Lung (tissue), 12 donors: ENCODE measurements around the gene DLL1. TPM values are rescaled to one million over a fixed set of nuclear protein-coding genes. Genes with fewer than 3 reads are reported as not detected.

Source experiments
- ATAC-seq: fragments of 200-7000 bp; cut with Tn5 transposase; one replicate; pipeline ENCODE4 v1.9.1; 2020; ENCODE audit warnings: moderate number of reproducible peaks; ENCODE audit not compliant: insufficient read depth, low FRiP score
- DNase-seq, 3 donors: peaks; one replicate each; pipeline ENCODE4 v3.0.0-alpha.2; 2013 to 2017
- H3K27ac ChIP-seq, 2 donors: one replicate each; pipeline ENCODE4 v1.5.1; 2013; ENCODE audit warnings: mild to moderate bottlenecking in 2 of 2, moderate library complexity in 2 of 2, control low read depth in 1 of 2, inconsistent platforms in 1 of 2, low read depth in 1 of 2, low read length in 1 of 2
- H3K27me3 ChIP-seq, 3 donors: one replicate each; pipeline ENCODE4 v1.5.1; 2013; ENCODE audit warnings: low read length in 2 of 3; ENCODE audit not compliant: control insufficient read depth in 3 of 3, insufficient read depth in 3 of 3
- H3K36me3 ChIP-seq, 4 donors: one replicate each; pipeline ENCODE4 v1.5.1; 2013; ENCODE audit warnings: low read length in 4 of 4, mild to moderate bottlenecking in 1 of 4, moderate library complexity in 1 of 4; ENCODE audit not compliant: control insufficient read depth in 4 of 4, insufficient read depth in 4 of 4
- H3K4me1 ChIP-seq, 5 donors: one replicate each; pipeline ENCODE4 v1.5.1; 2013; ENCODE audit warnings: low read length in 5 of 5, mild to moderate bottlenecking in 2 of 5, moderate library complexity in 1 of 5; ENCODE audit not compliant: control insufficient read depth in 5 of 5, insufficient read depth in 5 of 5
- H3K4me3 ChIP-seq: one replicate; pipeline ENCODE4 v1.5.1; 2013; ENCODE audit warnings: mild to moderate bottlenecking, control low read depth, moderate library complexity
- H3K9ac ChIP-seq, 2 donors: one replicate each; pipeline ENCODE4 v1.5.1; 2013; ENCODE audit warnings: low read length in 2 of 2, control low read depth in 1 of 2; ENCODE audit not compliant: insufficient read depth in 1 of 2
- H3K9me3 ChIP-seq, 4 donors: one replicate each; pipeline ENCODE4 v1.5.1; 2013; ENCODE audit warnings: low read length in 3 of 4, mild to moderate bottlenecking in 1 of 4, moderate library complexity in 1 of 4; ENCODE audit not compliant: control insufficient read depth in 4 of 4, insufficient read depth in 3 of 4
- CTCF ChIP-seq: IDR thresholded peaks from 2 replicates; pipeline ENCODE4 v1.5.1; 2012; ENCODE audit warnings: mild to moderate bottlenecking; ENCODE audit errors: control extremely low read depth, extremely low read depth
- WGBS, 2 donors: extraction: QIAGEN DNeasy Blood & Tissue Kit; methylation state at CpG; one replicate each; pipeline ENCODE4 v1.1.7; 2013; 5-methylcytosine and 5-hydroxymethylcytosine counted together
- polyA plus RNA-seq, 2 donors: library from polyadenylated mRNA; stranded (reverse); fragments of 200-250 nt; gene quantifications; one replicate each; pipeline ENCODE4 v1.2.1, GENCODE V29; 2013
- total RNA-seq, 2 donors: library from RNA; depleted of rRNA in 1 of 2; stranded (reverse); fragments of >200 nt in 1 of 2; gene quantifications; one replicate each; pipeline ENCODE4 v1.2.1, GENCODE V29; 2014 to 2021
- donor health status: control.
- donor health status: control.
- donor health status: Bipolar disorder and iron deficiency.
- donor health status: healthy.
- donor health status: DM: yes; HTN: yes; CAD: no.

Gene DLL1
- total and polyA plus RNA-seq, 4 donors, result 6.2 to 16.9 (median 13.2) TPM

GRCh38 chr6:170285482-170285881, 5.4 kb downstream of the DLL1 start:
- Histone ChIP-seq H3K27me3 (peaks cover 0 to 28% (median 8%) of the 10 kb centered on the region in 3 donors), H3K4me1 (peaks cover 6 to 33% (median 16%) of the 10 kb centered on the region in 5 donors), H3K27ac (no peak overlapping the region), H3K36me3 (peaks cover 0 to 17% (median 8%) of the 10 kb centered on the region in 4 donors), H3K4me3 (no peak overlapping the region), H3K9me3 (no peaks in the 10 kb centered on the region), H3K9ac (no peak overlapping the region)
- DNase-seq (no peak), ATAC-seq (no peak)
- no peak for TF ChIP-seq CTCF
- 78 to 84% methylated on average over 5 of the region's 5 CpGs for WGBS, 2 donors

- DNase-seq, result no peak
- Histone ChIP-seq H3K27me3 (peaks cover 0 to 28% (median 8%) of the 10 kb centered on the region in 3 donors), H3K9me3 (no peaks in the 10 kb centered on the region), H3K36me3 (peaks cover 0 to 17% (median 8%) of the 10 kb centered on the region in 4 donors), H3K9ac (no peak overlapping the region), H3K4me1 (peaks cover 6 to 38% (median 16%) of the 10 kb centered on the region in 5 donors), H3K4me3 (no peak overlapping the region), H3K27ac (no peak overlapping the region)
- TF ChIP-seq CTCF, result no peak
- 89 to 91% methylated on average over 24 of the region's 24 CpGs for WGBS, 2 donors
- ATAC-seq, result no peak
Observed at GRCh38 chr6:170284866-170285469, 5.9 kb downstream of the DLL1 start.

- no peak overlapping the region for H3K9ac ChIP-seq
- ATAC-seq (no peak), DNase-seq (no peak)
- H3K4me3 ChIP-seq, result no peak overlapping the region
- H3K27me3 ChIP-seq, result peaks cover 0 to 28% (median 8%) of the 10 kb centered on the region in 3 donors
- H3K36me3 ChIP-seq, result peaks cover 0 to 17% (median 8%) of the 10 kb centered on the region in 4 donors
- no peak overlapping the region for H3K27ac ChIP-seq
- WGBS, 2 donors, result 93 to 95% methylated on average over 15 of the region's 15 CpGs
- no peaks in the 10 kb centered on the region for H3K9me3 ChIP-seq
- no peak for TF ChIP-seq CTCF
- H3K4me1 ChIP-seq, result peaks cover 6 to 37% (median 11%) of the 10 kb centered on the region in 5 donors
Observed at GRCh38 chr6:170284126-170284773, 6.6 kb downstream of the DLL1 start.
